HepG2 (cell line): ENCODE data around the gene IRF6. TPM values are rescaled to one million over a fixed set of nuclear protein-coding genes. Genes with fewer than 3 reads are reported as not detected.
A peak's percentile ranks its signal among the peaks of the same experiment; 100 is the strongest.

Experiments used
- CSRNP1 ChIP-seq: sonication (generic); formaldehyde crosslinking; IDR thresholded peaks from 2 replicates; pipeline ENCODE4 v1.8.1; 2023; ENCODE audit warnings: mild to moderate bottlenecking, missing genetic modification reagents
- KLF13 ChIP-seq: sonication (generic); formaldehyde crosslinking; IDR thresholded peaks from 2 replicates; pipeline ENCODE4 v1.4.0; 2020; ENCODE audit warnings: mild to moderate bottlenecking, missing genetic modification reagents
- MAF1 ChIP-seq: sonication (generic); formaldehyde crosslinking; IDR thresholded peaks from 2 replicates; pipeline ENCODE4 v1.5.0; 2020; ENCODE audit warnings: missing genetic modification reagents, borderline replicate concordance
- NFIB ChIP-seq: sonication (generic); formaldehyde crosslinking; IDR thresholded peaks from 2 replicates; pipeline ENCODE4 v1.9.0; 2021; ENCODE audit warnings: missing genetic modification reagents, mild to moderate bottlenecking, borderline replicate concordance
- POLR2AphosphoS2 ChIP-seq: IDR thresholded peaks from 2 replicates; pipeline ENCODE4 v1.6.1; 2011; ENCODE audit warnings: low read depth, low read length, improper control_type of control experiment
- REST ChIP-seq, 2 experiments: IDR thresholded peaks; 2 replicates each; pipeline ENCODE4 v1.6.1; 2011 to 2012; ENCODE audit warnings: low read length in 2 of 2, borderline replicate concordance in 1 of 2, low read depth in 1 of 2, mild to moderate bottlenecking in 1 of 2, moderate library complexity in 1 of 2
- SP2 ChIP-seq: sonication (generic); formaldehyde crosslinking; IDR thresholded peaks from 2 replicates; pipeline ENCODE4 v1.5.1; 2020; ENCODE audit warnings: mild to moderate bottlenecking, missing genetic modification reagents
- TEF ChIP-seq: sonication (generic); formaldehyde crosslinking; IDR thresholded peaks from 2 replicates; pipeline ENCODE4 v1.5.0; 2020; ENCODE audit warnings: missing genetic modification reagents
- TIGD3 ChIP-seq: sonication (generic); formaldehyde crosslinking; IDR thresholded peaks from 2 replicates; pipeline ENCODE4 v1.5.1; 2020; ENCODE audit warnings: mild to moderate bottlenecking, missing genetic modification reagents, borderline replicate concordance
- ZHX1 ChIP-seq: sonication (generic); formaldehyde crosslinking; IDR thresholded peaks from 2 replicates; pipeline ENCODE4 v1.8.1; 2022; ENCODE audit warnings: low read depth, mild to moderate bottlenecking, missing genetic modification reagents
- ZKSCAN5 ChIP-seq: sonication (generic); formaldehyde crosslinking; IDR thresholded peaks from 2 replicates; pipeline ENCODE4 v1.5.1; 2020; ENCODE audit warnings: mild to moderate bottlenecking, missing genetic modification reagents
- ZNF281 ChIP-seq: sonication (generic); formaldehyde crosslinking; IDR thresholded peaks from 2 replicates; pipeline ENCODE4 v1.4.0; 2020; ENCODE audit warnings: missing genetic modification reagents, borderline replicate concordance
- ZNF33A ChIP-seq: sonication (generic); formaldehyde crosslinking; IDR thresholded peaks from 2 replicates; pipeline ENCODE4 v1.5.1; 2020; ENCODE audit warnings: missing genetic modification reagents, mild to moderate bottlenecking, moderate library complexity, borderline replicate concordance
- polyA plus RNA-seq, 8 experiments: library from polyadenylated mRNA; depleted of rRNA in 3 of 8; stranded (reverse) in 7 of 8; unstranded in 1 of 8; fragments of >200 nt; fragmentation: Illumina TruSeq in 4 of 8; extraction: Trizol in 4 of 8; gene quantifications; 2 replicates each; pipeline versions ENCODE4 v1.2.1 to v1.2.3, GENCODE V29; 2011 to 2016; ENCODE audit warnings: low read depth in 4 of 8, missing spikeins in 1 of 8, mixed read lengths in 1 of 8; ENCODE audit not compliant: insufficient read depth in 1 of 8
- total RNA-seq, 5 experiments: library from RNA; depleted of rRNA; stranded (reverse); fragments of >200 nt; fragmentation: Illumina TruSeq; extraction: Trizol; gene quantifications; 2 replicates each; pipeline ENCODE4 v1.2.3, GENCODE V29; 2016; ENCODE audit warnings: low read depth in 1 of 5

IRF6 gene
- total and polyA plus RNA-seq, 2 of the 13 experiments (the other 11 are each of a cell fraction or from before 2014, with no cell fraction given), result 0.02 TPM; not detected in 1

GRCh38 chr1:209784265-209785169, 21.4 kb downstream of the IRF6 start, which contains the start of gene C1orf74 (continued):
- TF ChIP-seq NFIB (CRISPR knock-in tag) (no peak), SP2 (CRISPR knock-in tag) (peak; percentile 82), MAF1 (peak; percentile 42; the same call in 1 of the 2 replicates), ZNF33A (CRISPR knock-in tag) (no peak), REST (IDR thresholded peaks at IDR 0.05; ENCODE audit: borderline replicate concordance in 1 of 2, low read depth in 1 of 2, low read length in 2 of 2) (no peak), TIGD3 (CRISPR knock-in tag) (no peak), ZNF281 (CRISPR knock-in tag) (no peak), KLF13 (CRISPR knock-in tag) (no peak), ZHX1 (CRISPR knock-in tag) (no peak), TEF (CRISPR knock-in tag) (0 out of 2 replicates have a peak, but pooled peaks have one; percentile 13), POLR2AphosphoS2 (no peak), CSRNP1 (CRISPR knock-in tag) (no peak), ZKSCAN5 (CRISPR knock-in tag) (no peak)
